ENCODE data around the gene SLC66A2. TPM values are rescaled to one million over a fixed set of nuclear protein-coding genes. Genes with fewer than 3 reads are reported as not detected.

The SLC66A2 gene
- total RNA-seq, 4 donors from 2014 or later, result 41.4 to 310 (median 78.5) TPM

GRCh38 chr18:79867666-79868065 is 83.8 kb downstream of the SLC66A2 start:
- TF ChIP-seq CTCF (IDR thresholded peaks at IDR 0.05; ENCODE audit: low read depth), result no peak

GRCh38 chr18:79866889-79867574 is 84.4 kb downstream of the SLC66A2 start:
- no peak for TF ChIP-seq CTCF (IDR thresholded peaks at IDR 0.05; ENCODE audit: low read depth)

- no peak for TF ChIP-seq CTCF (IDR thresholded peaks at IDR 0.05; ENCODE audit: low read depth)
Measured at GRCh38 chr18:79864006-79864725, 87.3 kb downstream of the SLC66A2 start.

- TF ChIP-seq CTCF (IDR thresholded peaks at IDR 0.05; ENCODE audit: low read depth), result no peak
Measured at GRCh38 chr18:79863161-79864005, 88.1 kb downstream of the SLC66A2 start.

- TF ChIP-seq CTCF (IDR thresholded peaks at IDR 0.05; ENCODE audit: low read depth), result no peak
Measured at GRCh38 chr18:79862562-79862961, 88.9 kb downstream of the SLC66A2 start.

GRCh38 chr18:79861687-79862086 is 89.8 kb downstream of the SLC66A2 start:
- no peak for TF ChIP-seq CTCF (IDR thresholded peaks at IDR 0.05; ENCODE audit: low read depth)

- no peak for TF ChIP-seq CTCF (IDR thresholded peaks at IDR 0.05; ENCODE audit: low read depth)
Measured at GRCh38 chr18:79859314-79859713, 92.1 kb downstream of the SLC66A2 start.
